DOHH2 (cell line): ENCODE measurements around the gene SCN10A.

Experiments used
- H3F3A ChIP-seq: fragments of 200-600 bp; sonication (generic), shearing (Covaris generic); 2 replicates; pipeline ENCODE4 v1.6.0; 2016; ENCODE audit warnings: antibody characterized with exemption, mild to moderate bottlenecking; ENCODE audit not compliant: control insufficient read depth, insufficient read depth
- H3K27ac ChIP-seq: fragments of 200-600 bp; sonication (generic); 2 replicates; pipeline ENCODE4 v1.5.1; 2014; ENCODE audit warnings: low read depth, mild to moderate bottlenecking, low read length, moderate library complexity
- H3K27me3 ChIP-seq: fragments of 200-600 bp; sonication (generic); 2 replicates; pipeline ENCODE4 v1.6.1; 2014; ENCODE audit warnings: mild to moderate bottlenecking, low read length, mixed read lengths; ENCODE audit not compliant: control insufficient read depth
- H3K36me3 ChIP-seq: fragments of 200-600 bp; sonication (generic); 2 replicates; pipeline ENCODE4 v1.6.1; 2014; ENCODE audit warnings: mild to moderate bottlenecking, low read length, moderate library complexity, mixed read lengths; ENCODE audit not compliant: control insufficient read depth
- H3K4me1 ChIP-seq: fragments of 200-600 bp; sonication (generic); 2 replicates; pipeline ENCODE4 v1.6.1; 2014; ENCODE audit warnings: mild to moderate bottlenecking, low read length, mixed read lengths; ENCODE audit not compliant: control insufficient read depth
- H3K4me2 ChIP-seq: fragments of 200-600 bp; sonication (generic); 2 replicates; pipeline ENCODE4 v1.6.0; 2014; ENCODE audit warnings: mild to moderate bottlenecking, low read length, moderate library complexity
- H3K4me3 ChIP-seq: fragments of 200-600 bp; sonication (generic); 2 replicates; pipeline ENCODE4 v1.5.1; 2014; ENCODE audit warnings: mild to moderate bottlenecking, low read length, mixed read lengths
- H3K79me2 ChIP-seq: fragments of 200-600 bp; sonication (generic); 2 replicates; pipeline ENCODE4 v1.6.1; 2014; ENCODE audit warnings: mild to moderate bottlenecking, low read length, mixed read lengths; ENCODE audit not compliant: control insufficient read depth
- H3K9me2 ChIP-seq: fragments of 200-600 bp; sonication (generic); replicated peaks from 2 replicates; pipeline ENCODE4 v1.6.1; 2014; ENCODE audit warnings: mild to moderate bottlenecking, low read length, mixed read lengths; ENCODE audit not compliant: control insufficient read depth
- H3K9me3 ChIP-seq: fragments of 200-600 bp; sonication (generic); 2 replicates; pipeline ENCODE4 v1.6.1; 2014; ENCODE audit warnings: antibody characterized with exemption, low read length, mixed read lengths; ENCODE audit not compliant: control insufficient read depth, insufficient read depth
- H4K20me1 ChIP-seq: fragments of 200-600 bp; sonication (generic); 2 replicates; pipeline ENCODE4 v1.6.0; 2014; ENCODE audit warnings: low read depth, mild to moderate bottlenecking, antibody characterized with exemption, low read length, moderate library complexity; ENCODE audit not compliant: control insufficient read depth, insufficient read depth
- EZH2phosphoT487 ChIP-seq: fragments of 200-600 bp; sonication (generic); IDR thresholded peaks from 2 replicates; pipeline ENCODE4 v1.6.1; 2017; ENCODE audit warnings: borderline replicate concordance, mild to moderate bottlenecking, antibody characterized with exemption, low read length, moderate library complexity, mixed read lengths
- TF ChIP-seq, protein P1 (sequence below): fragments of 200-600 bp; sonication (generic); IDR thresholded peaks from one replicate; pipeline ENCODE4 v1.5.1; 2014; ENCODE audit warnings: antibody characterized with exemption, mild to moderate bottlenecking, low read depth, low read length; ENCODE audit not compliant: poor library complexity, severe bottlenecking

The SCN10A gene

DNA sequence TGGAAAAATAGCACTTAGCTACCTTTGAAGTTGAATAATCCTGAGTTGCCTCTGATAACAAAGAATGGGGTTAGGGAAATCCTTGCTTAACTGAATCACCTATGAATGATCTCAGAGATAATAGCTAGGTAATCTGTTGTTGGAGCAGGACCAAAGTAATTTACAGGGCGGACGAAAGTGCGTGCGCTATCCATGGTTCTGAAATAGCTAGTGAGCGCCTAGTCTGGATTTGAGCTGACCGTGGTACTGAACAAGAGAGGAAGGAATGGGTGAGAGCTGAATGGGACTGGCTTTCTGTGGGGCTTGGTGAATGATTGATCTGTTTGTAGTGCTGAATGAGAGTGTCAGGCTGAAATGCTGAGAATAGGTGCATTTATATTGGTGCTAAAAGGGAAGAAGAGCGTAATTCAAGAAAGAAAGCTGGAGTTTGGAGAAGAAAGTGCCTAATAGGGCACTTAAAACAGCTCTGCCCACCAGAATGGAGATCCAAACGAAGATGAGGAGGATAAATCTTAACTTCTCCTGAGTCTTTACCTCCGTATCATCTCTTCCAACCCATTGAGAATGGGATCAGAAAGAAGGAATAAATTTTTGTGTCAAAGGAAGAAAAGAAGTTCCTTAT, 10.1 kb downstream of the SCN10A start:
- Histone ChIP-seq H3K9me2 (no peaks in the 10 kb centered on the region), H3K79me2 (no peaks in the 10 kb centered on the region), H3K4me1 (no peaks in the 10 kb centered on the region), H3K9me3 (no peaks in the 10 kb centered on the region), H3K4me2 (no peak overlapping the region), H4K20me1 (no peaks in the 10 kb centered on the region), H3K27me3 (no peaks in the 10 kb centered on the region; the same call in 1 of the 2 replicates), H3K36me3 (no peaks in the 10 kb centered on the region), H3F3A (no peaks in the 10 kb centered on the region), H3K27ac (no peak overlapping the region), H3K4me3 (no peak overlapping the region)
- TF ChIP-seq, protein P1, sequence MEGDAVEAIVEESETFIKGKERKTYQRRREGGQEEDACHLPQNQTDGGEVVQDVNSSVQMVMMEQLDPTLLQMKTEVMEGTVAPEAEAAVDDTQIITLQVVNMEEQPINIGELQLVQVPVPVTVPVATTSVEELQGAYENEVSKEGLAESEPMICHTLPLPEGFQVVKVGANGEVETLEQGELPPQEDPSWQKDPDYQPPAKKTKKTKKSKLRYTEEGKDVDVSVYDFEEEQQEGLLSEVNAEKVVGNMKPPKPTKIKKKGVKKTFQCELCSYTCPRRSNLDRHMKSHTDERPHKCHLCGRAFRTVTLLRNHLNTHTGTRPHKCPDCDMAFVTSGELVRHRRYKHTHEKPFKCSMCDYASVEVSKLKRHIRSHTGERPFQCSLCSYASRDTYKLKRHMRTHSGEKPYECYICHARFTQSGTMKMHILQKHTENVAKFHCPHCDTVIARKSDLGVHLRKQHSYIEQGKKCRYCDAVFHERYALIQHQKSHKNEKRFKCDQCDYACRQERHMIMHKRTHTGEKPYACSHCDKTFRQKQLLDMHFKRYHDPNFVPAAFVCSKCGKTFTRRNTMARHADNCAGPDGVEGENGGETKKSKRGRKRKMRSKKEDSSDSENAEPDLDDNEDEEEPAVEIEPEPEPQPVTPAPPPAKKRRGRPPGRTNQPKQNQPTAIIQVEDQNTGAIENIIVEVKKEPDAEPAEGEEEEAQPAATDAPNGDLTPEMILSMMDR, result no peak
- TF ChIP-seq EZH2phosphoT487, result no peak

DNA sequence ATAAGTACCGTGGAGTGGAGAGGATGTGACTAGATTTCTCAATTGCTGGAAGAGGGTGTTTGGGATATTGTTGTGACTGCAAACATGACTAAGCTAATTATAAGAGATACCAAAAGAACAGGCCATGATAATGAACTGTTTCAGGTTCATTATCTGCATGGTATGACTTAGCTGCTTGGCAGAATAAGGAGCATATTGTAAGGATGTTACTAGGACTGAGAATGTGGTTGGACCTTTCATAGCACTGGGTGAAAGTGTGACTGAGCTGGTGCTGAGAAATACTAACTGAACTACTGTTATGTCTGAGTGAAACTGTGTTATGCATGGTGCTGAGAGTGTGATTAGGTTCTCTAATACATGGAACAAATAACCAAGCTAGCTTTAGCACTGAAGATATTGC, 11.0 kb downstream of the SCN10A start:
- Histone ChIP-seq H3K79me2 (no peaks in the 10 kb centered on the region), H4K20me1 (no peaks in the 10 kb centered on the region), H3K27me3 (no peaks in the 10 kb centered on the region; the same call in 1 of the 2 replicates), H3K4me1 (no peaks in the 10 kb centered on the region), H3K4me2 (no peak overlapping the region), H3K27ac (no peak overlapping the region), H3K4me3 (no peak overlapping the region), H3F3A (no peaks in the 10 kb centered on the region), H3K9me2 (no peaks in the 10 kb centered on the region), H3K9me3 (no peaks in the 10 kb centered on the region), H3K36me3 (no peaks in the 10 kb centered on the region)
- no peak for TF ChIP-seq EZH2phosphoT487

DNA sequence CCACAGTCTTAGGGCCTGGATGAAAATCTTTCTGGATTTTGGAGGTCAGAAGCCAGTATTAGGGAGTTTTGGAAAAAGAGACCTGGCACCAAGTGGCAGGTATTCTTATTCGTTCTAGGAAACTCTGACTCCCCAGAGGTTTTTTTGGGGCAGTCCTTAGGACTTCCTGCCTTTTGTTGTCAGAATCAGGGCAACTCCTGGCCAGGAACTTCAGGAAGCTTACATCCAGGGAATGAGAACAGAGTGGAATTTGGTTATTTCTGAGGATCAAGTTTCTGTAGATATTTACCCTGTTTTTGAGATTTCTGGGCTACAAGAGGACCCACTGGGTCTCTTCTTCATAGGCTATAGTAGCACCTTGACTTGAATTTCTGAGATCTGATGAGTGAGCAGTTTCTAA, 15.5 kb downstream of the SCN10A start:
- no peak overlapping the region for H3K4me2 ChIP-seq
- H3K27ac ChIP-seq, result no peak overlapping the region
- no peaks in the 10 kb centered on the region for H4K20me1 ChIP-seq
- peaks cover 7% of the 10 kb centered on the region; the same call in 1 of the 2 replicates for H3K27me3 ChIP-seq
- H3F3A ChIP-seq, result no peaks in the 10 kb centered on the region
- TF ChIP-seq, protein P1, result no peak
- no peak for TF ChIP-seq EZH2phosphoT487
- H3K9me2 ChIP-seq, result no peaks in the 10 kb centered on the region
- no peak overlapping the region for H3K4me3 ChIP-seq
- no peaks in the 10 kb centered on the region for H3K36me3 ChIP-seq
- H3K4me1 ChIP-seq, result no peaks in the 10 kb centered on the region
- no peaks in the 10 kb centered on the region for H3K9me3 ChIP-seq
- no peaks in the 10 kb centered on the region for H3K79me2 ChIP-seq

DNA sequence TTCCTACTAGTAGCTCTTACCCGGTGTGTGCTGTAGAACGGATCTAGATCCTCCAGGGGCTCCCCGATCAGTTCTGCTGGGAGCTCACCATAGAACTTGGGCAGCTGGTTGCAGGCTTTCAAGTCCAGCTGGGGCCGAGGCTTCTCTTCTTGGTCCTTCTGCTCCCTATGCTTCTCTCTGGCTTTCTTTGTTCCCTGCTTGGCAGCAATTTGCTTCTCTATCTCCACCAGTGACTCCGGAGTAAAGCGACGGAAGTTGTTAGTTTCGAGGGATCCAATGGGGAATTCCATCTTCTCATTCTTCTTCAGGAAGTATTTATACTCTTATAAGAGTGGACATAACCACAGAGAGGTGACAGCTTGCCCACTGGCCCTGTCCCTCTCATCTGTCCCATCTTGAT, 22.3 kb downstream of the SCN10A start:
- Histone ChIP-seq H3K4me1 (no peaks in the 10 kb centered on the region), H3K9me2 (no peaks in the 10 kb centered on the region), H3K4me3 (no peak overlapping the region), H3K4me2 (no peak overlapping the region), H3K9me3 (no peaks in the 10 kb centered on the region), H3K27me3 (peaks cover 12% of the 10 kb centered on the region), H3K27ac (no peak overlapping the region), H3K36me3 (no peaks in the 10 kb centered on the region), H4K20me1 (no peaks in the 10 kb centered on the region), H3F3A (no peaks in the 10 kb centered on the region), H3K79me2 (no peaks in the 10 kb centered on the region)
- TF ChIP-seq, protein P1, result no peak
- no peak for TF ChIP-seq EZH2phosphoT487
